ACC112 (cell line): ENCODE results near the gene EPHB2.

ENCODE experiments used
- H2AFZ ChIP-seq: fragments of 200-600 bp; sonication (generic); one replicate; pipeline ENCODE4 v1.6.0; 2017; ENCODE audit warnings: antibody characterized with exemption, low read length; ENCODE audit not compliant: unreplicated experiment
- H3K27ac ChIP-seq: fragments of 200-600 bp; sonication (generic); 2 replicates; pipeline ENCODE4 v1.5.1; 2014; ENCODE audit warnings: low read depth, mild to moderate bottlenecking, antibody characterized with exemption, low read length, moderate library complexity
- H3K27me3 ChIP-seq: fragments of 200-600 bp; sonication (generic); 2 replicates; pipeline ENCODE4 v1.6.1; 2014; ENCODE audit warnings: mild to moderate bottlenecking, antibody characterized with exemption, low read length, moderate library complexity, mixed read lengths; ENCODE audit not compliant: insufficient read depth
- H3K36me3 ChIP-seq: fragments of 200-600 bp; sonication (generic); 2 replicates; pipeline ENCODE4 v1.6.1; 2016; ENCODE audit warnings: mild to moderate bottlenecking, antibody characterized with exemption, low read length, moderate library complexity, mixed read lengths; ENCODE audit not compliant: insufficient read depth
- H3K4me1 ChIP-seq: fragments of 200-600 bp; sonication (generic); one replicate; pipeline ENCODE4 v1.6.1; 2016; ENCODE audit warnings: low read length, mixed read lengths; ENCODE audit not compliant: insufficient read depth, unreplicated experiment, control insufficient read depth
- H3K4me3 ChIP-seq: fragments of 200-600 bp; sonication (generic); 2 replicates; pipeline ENCODE4 v1.5.1; 2014; ENCODE audit warnings: mild to moderate bottlenecking, low read depth, low read length
- H3K79me2 ChIP-seq: fragments of 200-600 bp; sonication (generic); one replicate; pipeline ENCODE4 v1.6.0; 2016; ENCODE audit warnings: low read length; ENCODE audit not compliant: control insufficient read depth, unreplicated experiment, insufficient read depth

EPHB2 gene

DNA sequence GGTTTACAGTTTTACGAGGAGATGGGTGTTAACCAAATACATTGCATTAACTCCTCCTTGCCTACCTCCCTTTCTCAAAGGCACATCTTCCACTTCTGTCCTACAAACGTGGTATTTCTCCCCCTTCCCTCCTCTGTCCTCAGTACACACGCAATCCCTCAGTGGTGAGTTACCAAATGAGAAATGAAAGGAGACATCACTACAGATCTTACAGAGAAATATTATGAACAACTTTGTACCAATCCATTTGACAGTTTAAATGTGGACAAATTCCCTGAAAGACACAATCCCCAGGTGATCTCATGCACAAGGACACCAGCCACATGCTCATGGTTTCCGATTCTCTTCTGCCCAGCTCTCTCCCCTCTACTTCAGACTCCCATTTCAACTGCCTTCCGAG is 255.7 kb downstream of the EPHB2 start:
- Histone ChIP-seq H3K27me3 (peaks cover 33% of the 10 kb centered on the region), H3K79me2 (no peaks in the 10 kb centered on the region), H3K4me1 (no peaks in the 10 kb centered on the region), H2AFZ (no peak overlapping the region), H3K36me3 (no peaks in the 10 kb centered on the region), H3K4me3 (no peak overlapping the region), H3K27ac (no peak overlapping the region)

DNA sequence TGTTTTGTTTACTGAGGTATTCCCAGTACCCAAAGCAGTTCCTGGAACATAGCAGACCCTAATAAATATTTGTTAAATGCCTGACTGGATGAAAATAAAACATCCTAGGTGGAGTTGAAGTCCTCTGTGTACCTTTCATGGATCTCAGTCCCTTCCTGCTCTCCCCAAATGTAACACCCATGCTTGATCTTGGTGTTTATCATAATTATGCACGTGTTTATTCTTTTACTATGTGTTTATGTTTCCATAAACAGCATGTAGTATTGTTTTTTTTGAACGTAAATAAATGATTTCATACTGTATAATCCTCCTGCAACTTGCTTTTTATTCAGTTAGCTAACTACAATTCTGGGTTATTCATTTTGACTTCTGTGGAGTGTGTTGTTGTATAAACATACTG is 257.2 kb downstream of the EPHB2 start:
- no peak overlapping the region for H3K27ac ChIP-seq
- H3K79me2 ChIP-seq, result no peaks in the 10 kb centered on the region
- no peaks in the 10 kb centered on the region for H3K36me3 ChIP-seq
- H3K4me3 ChIP-seq, result no peak overlapping the region
- H3K4me1 ChIP-seq, result no peaks in the 10 kb centered on the region
- H2AFZ ChIP-seq, result no peak overlapping the region
- peaks cover 33% of the 10 kb centered on the region for H3K27me3 ChIP-seq

GRCh38 chr1:22969304-22969709 is 258.7 kb downstream of the EPHB2 start:
- H3K27ac ChIP-seq, result no peak overlapping the region
- H3K27me3 ChIP-seq, result peaks cover 33% of the 10 kb centered on the region
- H3K36me3 ChIP-seq, result no peaks in the 10 kb centered on the region
- H2AFZ ChIP-seq, result no peak overlapping the region
- no peaks in the 10 kb centered on the region for H3K79me2 ChIP-seq
- H3K4me3 ChIP-seq, result no peak overlapping the region
- no peaks in the 10 kb centered on the region for H3K4me1 ChIP-seq

DNA sequence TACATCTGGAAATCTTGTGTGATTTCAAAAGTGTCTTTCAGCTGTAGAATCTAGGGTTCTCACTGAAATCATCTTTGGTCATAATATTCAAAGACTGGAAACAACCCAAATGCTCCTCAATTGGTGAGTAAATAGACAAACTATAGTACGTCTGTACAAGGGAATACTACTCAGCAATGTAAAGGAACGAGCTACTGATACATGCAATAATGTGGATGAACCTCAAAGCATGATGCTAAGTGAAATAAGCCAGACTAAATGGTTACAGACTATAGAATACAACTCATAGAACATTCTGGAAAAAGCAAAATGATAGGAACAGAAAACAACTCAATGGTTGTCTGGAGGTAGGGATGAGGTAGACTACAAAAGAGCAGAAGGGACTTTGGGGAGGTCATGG is 259.5 kb downstream of the EPHB2 start:
- Histone ChIP-seq H3K36me3 (no peaks in the 10 kb centered on the region), H3K4me3 (no peak overlapping the region), H3K4me1 (no peaks in the 10 kb centered on the region), H3K27ac (no peak overlapping the region), H3K79me2 (no peaks in the 10 kb centered on the region), H3K27me3 (peaks cover 33% of the 10 kb centered on the region), H2AFZ (no peak overlapping the region)
